ENCODE measurements around the gene IDUA. TPM values are rescaled to one million over a fixed set of nuclear protein-coding genes. Genes with fewer than 3 reads are reported as not detected.

Gene IDUA
- total and polyA plus RNA-seq, 4 donors, result 3.0 to 4.5 (median 3.8) TPM

- Histone ChIP-seq H3K27me3 (ENCODE audit: control insufficient read depth in 4 of 4, insufficient read depth in 4 of 4, low read length in 3 of 4) (no peaks in the 10 kb centered on the region), H3K36me3 (ENCODE audit: control insufficient read depth in 4 of 4, insufficient read depth in 3 of 4, low read depth in 1 of 4, low read length in 3 of 4) (peaks cover 0 to 26% (median 3%) of the 10 kb centered on the region in 4 donors), H3K4me3 (ENCODE audit: low read depth in 1 of 3, low read length in 3 of 3) (no peak overlapping the region), H3K9ac (ENCODE audit: low read depth in 1 of 2, low read length in 2 of 2) (no peak overlapping the region), H3K9me3 (ENCODE audit: control insufficient read depth in 4 of 4, low read length in 3 of 4) (no peaks in the 10 kb centered on the region), H3K27ac (ENCODE audit: low read depth in 1 of 2, low read length in 2 of 2) (no peak overlapping the region), H3K4me1 (ENCODE audit: control insufficient read depth in 4 of 4, insufficient read depth in 4 of 4, low read length in 3 of 4) (no peaks in the 10 kb centered on the region)
- no peak for TF ChIP-seq SP1 (IDR thresholded peaks at IDR 0.05)
- no peak for TF ChIP-seq HNF4G (IDR thresholded peaks at IDR 0.05)
- 90% methylated on average over 52 of the region's 52 CpGs for WGBS
- no peak for DNase-seq (ENCODE audit: low spot score)
Measured at GRCh38 chr4:961351-962230, 25.3 kb upstream of the IDUA start.

- 91% methylated on average over 54 of the region's 54 CpGs for WGBS
- no peaks in the 10 kb centered on the region for H3K27me3 ChIP-seq (ENCODE audit: control insufficient read depth in 4 of 4, insufficient read depth in 4 of 4, low read length in 3 of 4)
- DNase-seq (ENCODE audit: low spot score), result no peak
- no peaks in the 10 kb centered on the region for H3K9me3 ChIP-seq (ENCODE audit: control insufficient read depth in 4 of 4, low read length in 3 of 4)
- peaks cover 0 to 26% (median 3%) of the 10 kb centered on the region in 4 donors for H3K36me3 ChIP-seq (ENCODE audit: control insufficient read depth in 4 of 4, insufficient read depth in 3 of 4, low read depth in 1 of 4, low read length in 3 of 4)
- no peaks in the 10 kb centered on the region for H3K4me1 ChIP-seq (ENCODE audit: control insufficient read depth in 4 of 4, insufficient read depth in 4 of 4, low read length in 3 of 4)
- no peak overlapping the region for H3K4me3 ChIP-seq (ENCODE audit: low read depth in 1 of 3, low read length in 3 of 3)
- no peak overlapping the region for H3K27ac ChIP-seq (ENCODE audit: low read depth in 1 of 2, low read length in 2 of 2)
- TF ChIP-seq ZBTB33 (IDR thresholded peaks at IDR 0.05) (no peak), EGR1 (IDR thresholded peaks at IDR 0.05; ENCODE audit: low read depth in 2 of 2) (no peak), SP1 (IDR thresholded peaks at IDR 0.05) (no peak), YY1 (IDR thresholded peaks at IDR 0.05) (no peak), ATF3 (IDR thresholded peaks at IDR 0.05) (no peak), NR2F2 (IDR thresholded peaks at IDR 0.05) (no peak), FOXA1 (IDR thresholded peaks at IDR 0.05) (no peak), MAX (IDR thresholded peaks at IDR 0.05) (no peak), RXRA (IDR thresholded peaks at IDR 0.05) (no peak), REST (IDR thresholded peaks at IDR 0.05) (no peak), CTCF (IDR thresholded peaks at IDR 0.05; ENCODE audit: low read depth, low read length, missing input control) (no peak), GABPA (IDR thresholded peaks at IDR 0.05 in 1 of 2, conservative IDR thresholded peaks at IDR 0.05 in 1 of 2) (no peak), FOXA2 (IDR thresholded peaks at IDR 0.05) (no peak), JUND (IDR thresholded peaks at IDR 0.05) (no peak), HNF4G (IDR thresholded peaks at IDR 0.05) (no peak), HNF4A (conservative IDR thresholded peaks at IDR 0.05) (no peak), TAF1 (conservative IDR thresholded peaks at IDR 0.05) (no peak), RAD21 (IDR thresholded peaks at IDR 0.05) (no peak)
- no peak overlapping the region for H3K9ac ChIP-seq (ENCODE audit: low read depth in 1 of 2, low read length in 2 of 2)
Measured at GRCh38 chr4:962231-963208, 24.3 kb upstream of the IDUA start.

Data from liver (tissue), 9 donors.